Superior temporal gyrus (tissue), 1 donor: Measurements from ENCODE around the gene SLC26A4.

Experiments
- DNase-seq: peaks from one replicate; pipeline ENCODE4 v3.0.0-alpha.2; 2016; ENCODE audit errors: extremely low spot score

SLC26A4 gene

DNA sequence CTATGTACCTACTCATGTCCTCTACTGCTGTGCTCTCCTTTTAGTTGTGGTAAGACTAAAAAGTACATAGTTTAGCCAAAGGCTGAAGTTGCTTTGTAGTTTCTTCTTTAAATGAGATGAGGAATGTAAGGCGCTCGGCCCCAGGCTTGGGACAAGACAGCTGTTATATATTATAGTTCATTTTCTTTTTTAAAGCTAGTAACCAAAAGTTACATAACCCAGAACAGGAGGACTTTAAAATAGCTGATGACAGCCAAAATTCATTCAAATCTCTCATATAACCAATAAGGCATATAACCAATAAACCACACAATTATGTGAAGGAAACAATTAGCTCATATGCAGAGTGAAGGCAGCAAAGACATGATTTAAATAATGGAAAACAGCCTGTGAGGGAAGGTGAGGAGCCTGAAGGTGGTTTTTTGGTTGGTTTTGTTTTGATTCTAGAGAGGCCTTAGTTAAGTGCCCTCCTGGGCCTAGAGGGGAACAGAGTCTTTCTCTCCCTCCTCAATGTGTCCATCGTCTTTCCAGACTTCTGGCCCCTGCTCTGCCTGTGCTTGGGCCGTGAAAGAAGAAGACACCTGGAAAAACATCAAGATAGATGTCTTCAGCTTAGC is 35.8 kb downstream of the SLC26A4 start:
- no peak for DNase-seq

DNA sequence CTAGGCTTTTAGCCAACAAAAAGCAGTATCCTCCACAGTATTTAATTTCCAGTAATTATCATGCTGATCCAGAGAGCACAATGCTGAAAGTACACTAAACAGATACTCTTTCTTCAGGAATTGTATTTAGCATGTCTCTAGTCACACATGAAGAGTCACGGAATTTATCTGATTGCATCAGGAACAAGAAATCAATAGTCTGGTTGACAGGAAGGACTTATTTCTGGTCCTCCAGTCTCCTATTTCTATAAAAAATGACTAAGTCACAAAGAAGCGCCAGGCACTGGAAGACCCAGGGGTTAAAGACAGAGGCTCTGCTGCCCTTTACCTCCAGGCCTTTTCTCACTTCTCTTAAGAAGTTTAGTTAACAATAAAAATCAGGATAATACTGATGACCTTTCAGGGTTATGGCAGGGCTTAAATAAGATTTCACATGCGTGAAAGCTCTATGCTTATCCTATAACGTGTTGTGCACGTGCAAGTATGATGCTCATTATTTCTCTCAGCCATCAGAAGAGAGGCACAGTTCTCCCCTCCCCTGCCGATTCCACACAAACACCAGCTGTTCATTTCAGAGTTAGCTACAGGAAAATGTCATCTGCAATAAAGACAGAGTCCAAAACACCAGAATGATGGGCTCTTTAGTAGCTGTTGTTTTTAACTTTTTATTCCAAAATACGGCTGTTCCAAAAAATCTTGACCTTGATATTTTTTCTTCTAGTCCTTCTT is 36.9 kb downstream of the SLC26A4 start:
- peak; percentile 52 for DNase-seq

DNA sequence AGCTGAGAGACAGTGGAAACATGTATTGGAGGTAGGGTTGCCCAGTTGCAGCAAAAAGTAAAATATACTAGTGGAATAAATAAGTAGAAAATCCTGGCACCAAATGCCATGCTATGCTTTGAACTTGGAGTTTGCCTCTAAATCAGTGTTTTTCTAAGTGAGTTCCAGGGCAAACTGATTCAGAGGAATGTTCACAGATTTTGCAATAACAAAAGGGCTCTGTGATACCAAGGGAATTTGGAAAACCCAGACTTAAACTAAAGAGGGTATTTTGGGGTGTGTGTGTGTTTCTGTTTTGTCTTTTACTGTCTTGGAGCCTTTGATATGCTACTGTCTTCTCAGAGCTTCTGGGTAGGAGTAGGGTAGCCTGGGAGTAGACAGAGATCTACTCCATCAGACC is 39.9 kb downstream of the SLC26A4 start:
- DNase-seq, result no peak

DNA sequence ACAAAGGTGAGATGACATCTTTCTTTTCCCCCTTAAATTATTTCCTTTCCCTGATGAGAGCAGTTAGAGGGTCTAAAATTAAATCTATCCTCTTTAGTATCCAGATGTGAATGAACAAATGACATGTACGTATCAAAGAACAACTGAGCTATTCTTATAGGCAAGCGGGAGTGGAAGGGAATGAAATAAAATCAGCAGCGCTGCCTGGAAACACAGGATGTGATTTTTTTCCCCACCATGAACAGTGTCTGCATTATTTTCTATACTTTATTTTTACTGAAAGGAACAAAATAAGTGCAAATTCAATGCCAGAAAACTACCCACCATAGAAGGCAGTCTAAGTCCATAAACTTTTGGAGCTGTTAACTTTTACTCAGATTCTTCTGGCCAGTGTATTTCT is 40.6 kb downstream of the SLC26A4 start:
- DNase-seq, result no peak

DNA sequence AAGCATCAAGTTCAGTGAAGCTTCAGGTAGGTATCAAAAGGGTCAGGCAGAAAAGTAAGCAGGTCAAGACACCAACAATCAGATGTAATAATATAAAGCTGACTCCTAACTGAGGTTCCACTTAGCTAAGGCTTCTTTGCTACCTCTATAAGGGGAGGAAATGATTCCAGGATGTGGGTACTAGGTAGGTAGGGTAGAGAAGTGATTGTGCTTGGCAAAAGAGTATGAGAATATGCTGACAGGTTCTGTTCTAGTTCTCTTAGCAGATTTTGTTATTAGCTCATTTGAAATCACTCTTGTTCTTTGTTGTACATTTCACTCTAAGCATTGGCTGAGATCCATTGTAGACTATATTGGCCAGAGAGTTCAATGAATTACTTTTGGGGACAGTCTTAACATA is 42.6 kb downstream of the SLC26A4 start:
- no peak for DNase-seq

DNA sequence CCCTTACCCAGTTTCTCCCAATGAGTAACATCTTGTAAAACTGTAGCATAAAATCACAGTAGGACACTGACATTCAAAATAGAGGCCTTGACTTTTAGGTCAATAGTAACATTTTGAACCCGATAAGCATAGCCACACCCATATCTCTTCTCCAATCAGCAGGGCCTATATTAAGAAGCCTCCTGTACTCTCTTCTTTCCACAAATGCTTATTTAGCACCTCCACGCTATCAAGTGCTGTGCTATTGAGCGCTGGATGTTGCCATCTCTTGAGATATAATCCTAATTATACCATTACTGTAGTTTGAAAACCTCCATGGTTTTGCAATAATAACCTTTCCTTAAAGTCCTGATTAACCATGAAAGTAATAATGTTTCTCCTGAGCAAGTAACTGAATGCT is 43.2 kb downstream of the SLC26A4 start:
- no peak for DNase-seq

DNA sequence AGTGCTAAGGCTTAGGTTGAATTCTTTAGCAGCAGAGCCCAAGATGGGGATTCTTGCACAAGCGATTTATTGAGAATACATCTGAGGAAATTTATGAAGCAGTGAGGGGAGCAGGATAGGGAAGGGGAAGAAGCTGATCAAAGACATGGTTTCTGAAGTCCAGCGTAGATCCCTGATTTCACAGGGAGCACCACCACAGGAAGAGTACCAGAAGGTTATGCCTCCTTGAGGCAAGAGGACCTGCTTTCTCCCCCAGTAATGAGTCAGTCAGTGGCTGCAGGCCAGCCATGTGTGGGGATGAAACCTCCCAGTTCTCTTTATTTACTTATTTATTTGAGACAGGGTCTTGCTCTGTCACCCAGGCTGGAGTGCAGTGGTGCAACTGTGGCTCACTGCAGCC is 48.3 kb downstream of the SLC26A4 start:
- DNase-seq, result no peak

DNA sequence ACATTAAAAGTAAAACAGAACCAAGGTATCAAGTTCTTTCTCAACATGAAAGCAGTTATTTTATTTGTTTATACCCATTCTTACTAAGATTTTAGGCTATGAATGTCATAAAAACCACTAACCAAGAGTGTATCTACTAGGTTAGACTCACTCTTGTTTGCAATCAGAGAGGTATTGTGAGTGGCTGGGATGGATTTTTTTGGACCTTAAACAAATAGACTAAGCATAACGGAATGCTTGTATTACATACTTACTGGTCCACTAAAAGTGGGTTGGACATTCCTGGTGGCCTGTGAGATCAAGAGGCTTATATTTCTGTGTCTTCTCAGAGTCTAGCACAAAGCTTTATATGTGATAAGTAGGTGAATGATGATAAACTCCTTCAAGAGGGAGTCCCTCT is 50.7 kb downstream of the SLC26A4 start:
- DNase-seq, result no peak

DNA sequence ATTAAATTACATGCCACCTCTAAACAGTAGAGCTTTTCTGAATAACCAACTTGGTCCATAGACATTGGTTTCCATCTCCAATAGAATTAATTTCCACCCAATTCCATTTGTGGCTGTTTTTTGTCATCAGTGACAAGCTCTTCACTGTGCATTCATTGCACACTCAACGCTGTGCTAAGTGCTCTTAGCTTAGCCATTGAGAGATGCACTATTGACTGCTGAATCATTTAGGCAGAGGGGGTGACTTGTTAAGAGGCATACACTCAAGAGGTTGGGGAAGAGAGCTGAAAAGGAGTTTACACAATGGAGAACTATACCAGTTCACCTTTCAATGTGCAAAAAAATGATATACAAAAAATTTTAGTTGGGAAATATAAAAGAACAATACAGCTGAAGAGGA is 51.4 kb downstream of the SLC26A4 start:
- DNase-seq, result no peak

DNA sequence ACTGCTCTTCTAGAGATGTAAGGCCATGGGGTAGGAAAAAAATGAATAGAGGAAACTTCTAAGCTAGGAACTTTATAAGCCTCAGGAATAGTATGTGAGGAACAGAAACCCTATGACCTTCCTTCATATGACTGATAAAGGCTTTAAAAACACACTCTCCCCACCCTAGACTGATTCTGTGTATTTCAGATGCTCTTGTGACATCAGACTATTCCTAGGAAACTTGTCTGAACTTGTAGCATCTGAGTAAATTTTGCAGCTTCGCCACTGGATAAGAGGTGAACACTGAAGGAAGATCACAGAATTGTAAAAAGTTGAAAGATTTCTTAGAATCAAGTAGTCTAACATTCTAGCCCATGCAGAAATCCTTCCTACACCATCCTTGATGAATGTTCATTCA is 52.3 kb downstream of the SLC26A4 start:
- DNase-seq, result no peak

DNA sequence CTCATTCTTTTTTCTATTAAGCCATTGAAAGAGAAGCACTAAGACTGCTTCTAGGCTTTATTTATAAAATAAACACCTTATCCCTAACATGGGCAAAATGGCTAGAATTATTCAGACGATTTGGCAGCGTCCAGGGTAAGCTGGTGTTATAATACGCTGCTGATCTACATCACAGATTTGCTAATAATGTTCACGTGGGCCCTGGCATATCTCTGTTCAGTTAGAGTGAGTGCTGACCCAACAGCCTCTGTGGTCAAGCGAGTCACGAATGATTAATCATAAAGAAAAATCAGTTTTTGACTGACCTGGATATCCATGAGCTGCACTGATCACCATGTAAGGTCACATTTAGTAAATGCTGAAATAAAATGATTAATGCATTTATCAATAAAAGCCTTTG is 54.9 kb downstream of the SLC26A4 start:
- no peak for DNase-seq

DNA sequence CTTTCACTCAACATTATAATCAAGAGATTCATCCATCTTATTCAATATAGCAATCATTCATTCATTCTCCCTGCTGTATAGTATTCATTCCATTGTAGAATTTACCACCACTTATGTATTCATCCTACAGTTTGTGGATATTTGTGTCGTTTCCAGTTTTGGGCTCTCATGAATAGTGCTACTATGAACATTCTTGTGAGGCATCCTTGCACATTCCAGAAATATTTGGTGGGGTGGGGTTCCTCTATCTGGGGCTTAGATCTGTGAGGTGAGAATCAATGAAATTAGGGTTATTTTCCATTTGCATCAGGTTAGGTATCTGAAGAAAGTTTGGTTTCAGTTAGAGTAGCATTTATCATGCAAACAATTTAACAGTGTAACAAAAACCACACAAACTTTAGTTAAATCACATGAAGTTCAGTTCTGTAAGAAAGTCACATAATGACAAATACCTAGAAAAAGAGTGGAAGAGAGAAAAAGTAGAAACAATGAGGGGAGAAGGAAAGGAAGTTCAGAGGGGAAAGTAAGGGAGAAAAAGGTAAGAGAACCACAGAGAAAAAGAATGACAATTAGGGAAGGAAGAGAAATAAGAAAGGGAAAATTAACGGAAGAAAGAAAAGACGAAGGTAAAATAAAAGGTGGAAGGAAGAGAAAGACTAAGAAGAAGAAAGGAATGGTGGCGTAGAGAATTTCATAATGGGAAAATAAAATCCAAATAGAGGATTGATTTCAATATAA is 58.0 kb downstream of the SLC26A4 start:
- no peak for DNase-seq

DNA sequence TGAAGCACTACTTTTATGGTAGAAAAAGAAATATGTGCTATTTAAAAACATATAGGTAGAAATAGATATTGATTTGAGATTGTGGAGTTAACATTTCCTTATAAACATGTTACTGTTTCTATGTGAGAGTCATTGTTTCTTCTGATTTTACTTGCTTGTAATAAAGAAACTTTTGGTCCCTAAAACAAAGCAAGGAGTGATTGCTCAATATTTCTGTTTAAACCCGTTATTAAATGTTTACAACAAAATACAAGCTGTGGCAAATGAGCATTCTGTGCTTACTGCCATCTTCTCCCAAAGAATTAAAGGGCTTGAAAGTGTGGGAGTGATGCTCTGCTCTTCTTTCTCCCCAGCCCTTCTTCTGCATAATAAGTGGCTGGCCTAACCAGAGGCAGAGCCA is 60.7 kb downstream of the SLC26A4 start:
- no peak for DNase-seq

DNA sequence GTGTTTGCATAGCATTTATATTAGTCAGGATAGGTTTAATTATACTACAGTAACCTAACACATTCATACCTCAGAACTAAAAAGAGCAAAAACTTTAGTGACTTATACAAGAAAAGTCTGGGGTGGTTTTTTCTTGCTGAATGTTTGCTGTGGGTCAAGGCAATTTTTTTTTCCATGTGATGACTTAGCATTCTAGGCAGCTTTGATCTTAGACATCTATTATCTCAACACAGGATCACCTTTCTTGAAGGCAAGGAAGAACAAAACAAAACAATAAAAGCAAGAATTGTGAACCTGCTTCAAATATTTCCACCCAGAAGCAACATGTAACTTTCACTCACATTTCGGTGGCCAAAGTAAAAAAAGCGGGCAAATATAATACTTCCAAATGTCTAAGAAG is 62.6 kb downstream of the SLC26A4 start:
- no peak for DNase-seq

DNA sequence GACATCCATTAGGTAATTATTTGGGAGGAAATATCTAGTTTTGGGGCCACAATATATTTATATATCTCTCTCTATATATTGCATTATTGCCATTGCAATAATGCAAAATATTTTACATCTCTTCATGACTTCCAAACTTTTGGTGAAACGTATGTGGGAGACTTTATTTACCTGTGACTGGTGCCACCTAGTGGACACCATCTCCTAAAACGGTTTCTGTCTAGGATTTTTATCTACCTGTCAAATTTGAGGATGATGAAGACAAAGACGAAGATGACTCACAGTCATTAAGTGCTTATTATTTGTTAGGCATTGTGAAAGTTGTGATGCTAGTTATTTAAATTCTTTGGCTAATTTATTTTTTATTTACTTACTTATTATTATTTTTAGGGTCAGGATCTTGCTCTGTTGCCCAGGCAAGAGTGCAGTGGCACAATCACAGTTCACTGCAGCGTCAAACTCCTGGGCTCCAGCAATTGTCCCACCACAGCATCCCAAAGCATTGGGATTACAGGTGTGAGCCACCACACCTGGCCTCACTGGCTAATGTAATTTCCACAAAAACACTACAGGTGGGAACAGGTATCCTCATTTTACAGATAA is 64.6 kb downstream of the SLC26A4 start:
- DNase-seq, result peak; percentile 86

DNA sequence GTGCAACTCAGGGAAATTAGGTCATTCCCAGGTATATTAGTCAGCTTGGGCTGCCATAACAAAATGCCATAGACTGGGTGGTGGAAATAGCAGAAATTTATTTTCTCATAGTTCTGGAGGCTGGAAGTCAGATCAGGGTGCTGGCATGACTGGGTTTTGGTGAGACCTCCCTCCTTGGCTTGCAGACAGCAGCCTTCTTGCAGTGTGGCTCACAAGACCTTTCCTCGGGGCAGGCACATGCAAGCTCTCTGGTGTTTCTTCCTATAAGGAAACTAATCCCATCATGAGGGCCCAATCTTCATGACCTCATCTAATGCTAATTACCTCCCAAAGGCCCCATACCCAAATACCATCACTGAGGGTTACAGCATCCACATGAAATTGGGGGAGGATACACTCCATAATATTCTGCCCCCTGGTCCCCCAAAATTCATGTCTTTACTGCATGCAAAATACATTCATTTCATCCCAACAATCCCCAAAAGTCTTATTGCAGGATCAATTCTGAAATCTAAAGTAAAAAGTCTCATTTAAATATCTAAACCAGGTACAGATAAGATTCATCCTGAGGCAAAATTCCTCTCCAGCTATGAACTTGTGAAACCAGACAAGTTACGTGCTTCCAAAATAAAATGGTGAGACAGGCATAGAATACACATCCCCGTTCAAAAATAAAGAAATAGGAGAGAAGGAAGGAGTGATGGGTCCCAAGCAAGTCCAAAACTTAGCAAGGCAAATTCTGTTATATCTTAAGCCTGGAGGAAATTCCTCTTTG is 65.9 kb downstream of the SLC26A4 start:
- DNase-seq, result no peak

DNA sequence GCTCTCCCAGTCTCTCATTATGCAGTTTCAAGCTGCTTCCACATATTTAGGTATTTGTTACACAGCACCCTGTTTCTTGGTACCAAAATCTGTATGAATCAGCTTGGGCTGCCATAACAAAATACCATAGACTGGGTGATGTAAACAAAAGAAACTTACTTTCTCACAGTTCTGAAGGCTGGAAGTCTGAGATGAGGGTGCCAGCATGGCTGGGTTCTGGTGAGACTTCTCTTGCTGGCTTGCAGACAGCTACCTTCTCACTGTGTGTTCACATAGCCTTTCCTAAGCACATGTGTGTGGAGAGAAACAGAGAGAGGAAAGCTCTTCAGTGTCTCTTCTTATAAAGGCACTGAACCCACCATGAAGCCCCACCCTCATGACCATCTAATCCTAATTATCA is 67.6 kb downstream of the SLC26A4 start:
- DNase-seq, result no peak

DNA sequence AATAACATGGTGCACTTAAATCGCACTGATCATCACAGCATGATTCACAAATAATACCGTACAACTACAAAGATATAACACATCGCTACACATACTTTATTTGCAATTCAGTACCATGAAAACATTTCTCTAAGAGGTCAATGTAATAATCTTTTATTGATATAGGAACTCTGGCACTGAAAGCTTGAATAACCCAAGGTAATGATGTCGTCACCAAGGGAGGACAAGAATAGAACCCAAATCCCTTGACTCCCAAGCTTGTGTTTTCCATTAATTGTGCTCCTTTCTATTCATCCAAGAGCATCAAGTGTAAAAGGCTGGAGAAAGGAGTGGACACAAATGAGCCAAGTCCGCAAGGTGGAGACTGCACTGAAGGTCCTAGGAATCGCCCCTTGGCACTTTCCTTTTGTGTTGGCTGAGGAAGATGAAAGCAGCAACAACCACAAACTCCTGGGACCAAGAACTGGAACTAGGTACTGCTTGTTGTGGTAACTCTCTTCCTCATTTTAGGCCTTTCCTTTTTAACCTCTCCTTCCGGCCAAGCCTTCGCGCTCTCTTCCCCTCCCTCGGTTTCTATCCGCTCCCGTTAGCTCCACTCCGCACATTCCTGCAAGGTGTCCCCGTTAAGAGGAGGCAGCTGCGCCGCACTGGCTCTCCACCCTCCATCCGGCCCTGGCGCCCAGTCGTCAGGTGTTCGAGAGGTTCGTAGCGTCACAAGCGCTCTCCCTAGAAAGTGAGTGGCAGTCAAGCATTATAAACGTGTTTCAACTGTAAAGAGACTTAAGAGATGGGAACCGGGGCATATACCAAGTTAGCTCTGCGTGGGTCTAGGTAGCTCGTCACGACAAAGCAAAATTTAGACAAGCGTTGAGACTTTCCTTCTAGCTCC is 82.3 kb downstream of the SLC26A4 start:
- peak; percentile 65 for DNase-seq

DNA sequence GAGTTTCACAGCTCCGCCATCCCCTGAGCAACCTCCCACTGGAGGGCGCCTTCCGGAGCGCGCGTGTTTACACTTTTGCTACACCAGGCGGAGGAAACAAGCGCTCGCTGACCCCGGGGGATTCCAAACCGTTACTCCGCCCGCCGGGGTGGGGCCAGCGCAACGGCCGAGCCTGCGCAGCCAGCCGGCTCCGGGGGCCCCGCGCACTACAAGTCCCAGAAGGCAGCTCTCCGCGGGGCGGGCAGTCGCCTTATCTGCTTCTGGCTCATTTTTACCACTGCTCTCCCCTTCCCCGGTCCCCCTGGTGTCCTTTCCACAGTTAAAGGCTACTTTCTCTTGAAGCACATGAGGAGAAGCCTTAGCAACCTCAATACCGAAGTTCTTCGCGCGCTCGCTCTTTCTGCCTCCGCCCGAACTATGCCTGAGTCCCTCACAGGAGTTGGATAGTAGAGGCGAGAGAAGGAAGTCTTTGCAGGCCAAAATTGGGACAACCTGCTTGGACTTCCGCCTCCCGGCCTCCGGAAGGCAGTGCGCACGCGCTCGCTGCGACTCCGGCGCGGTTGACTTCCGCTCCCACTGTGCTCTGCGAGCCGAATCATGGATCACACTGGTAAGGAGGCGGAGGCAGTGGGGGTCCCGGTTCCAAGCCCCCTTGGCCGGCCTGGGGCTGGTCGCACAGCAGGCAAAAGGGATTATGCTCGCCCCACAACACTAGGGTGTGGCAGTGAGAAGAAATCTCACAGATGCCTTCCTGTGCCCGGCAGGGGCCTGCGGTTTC is 83.1 kb downstream of the SLC26A4 start, which contains the start of gene CBLL1:
Gene CBLL1, plus strand, starts transcription at position 576 of the 778 bp plus-strand sequence. Its CDS starts 22 bp downstream, at position 598.
- DNase-seq, result peak; percentile 97

DNA sequence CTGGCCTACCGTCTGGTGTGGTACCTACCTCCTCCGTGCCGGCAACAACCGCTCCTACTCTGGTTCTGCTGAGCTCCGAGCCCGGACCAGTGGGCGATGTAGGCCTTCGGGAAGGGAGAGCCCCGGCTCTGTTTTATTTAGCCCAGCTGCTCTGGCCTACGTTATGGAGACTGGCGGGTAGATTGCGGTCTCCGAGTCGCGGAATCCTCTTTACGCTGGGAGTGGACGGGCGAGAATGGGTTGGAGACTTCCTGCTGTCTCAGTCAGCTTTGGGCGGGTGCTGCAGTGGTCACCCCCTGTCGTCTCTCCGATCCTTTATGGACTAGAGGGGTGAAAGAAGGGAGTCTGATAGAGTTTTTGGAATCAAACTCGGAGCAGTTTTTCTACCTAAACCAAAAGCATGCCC is 83.7 kb downstream of the SLC26A4 start:
- DNase-seq, result no peak
